ENCODE measurements around the gene MS4A6A. TPM values are rescaled to one million over a fixed set of nuclear protein-coding genes. Genes with fewer than 3 reads are reported as not detected.

Gene MS4A6A
- total RNA-seq, 1 experiment from 2014 or later, result not detected

DNA sequence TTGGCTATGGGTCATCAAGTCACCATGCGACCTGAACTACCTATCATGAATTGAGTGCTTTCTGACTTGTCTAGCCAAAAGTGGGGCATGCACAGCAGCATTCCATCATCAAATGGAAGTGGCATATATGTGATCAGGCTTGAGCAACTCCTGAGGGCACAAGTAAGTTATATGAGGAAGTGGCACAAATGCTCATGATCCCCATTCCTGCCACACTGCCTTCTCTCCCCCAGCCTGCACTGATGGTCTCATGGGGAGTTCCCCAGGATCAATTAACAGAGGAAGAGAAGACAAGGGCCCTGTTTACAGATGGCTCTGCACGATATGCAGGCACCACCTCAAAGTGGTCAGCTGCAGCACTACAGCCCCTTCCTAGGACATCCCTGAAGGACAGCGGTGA, 38.3 kb upstream of the MS4A6A start:
- H3K4me3 Mint-ChIP-seq, result no peak overlapping the region
- Histone ChIP-seq H2AK5ac (ENCODE audit: insufficient read length, low read length) (no peak overlapping the region), H4K8ac (replicated peaks; ENCODE audit: insufficient read length, low read depth, low read length) (no peak overlapping the region), H3K14ac (ENCODE audit: insufficient read depth, low read length) (no peak overlapping the region), H2BK120ac (ENCODE audit: low read depth, low read length, poor library complexity, severe bottlenecking) (no peak overlapping the region), H3K18ac (ENCODE audit: insufficient read length, low read depth, low read length) (no peak overlapping the region), H3K23me2 (ENCODE audit: insufficient read length, low read depth, low read length, poor library complexity, severe bottlenecking) (no peaks in the 10 kb centered on the region), H3K56ac (ENCODE audit: insufficient read length, low read depth, low read length) (no peak overlapping the region), H3K27ac (ENCODE audit: insufficient read length, low read depth, low read length) (no peak overlapping the region), H3K4me2 (ENCODE audit: insufficient read depth, insufficient read length, low read length) (no peak overlapping the region), H3K4ac (ENCODE audit: low read depth, low read length) (no peak overlapping the region), H3K23ac (ENCODE audit: insufficient read length, low read depth, low read length) (no peak overlapping the region), H2BK15ac (ENCODE audit: low read depth, low read length) (no peak overlapping the region), H4K91ac (ENCODE audit: insufficient read length, low read depth, low read length) (no peak overlapping the region), H2BK12ac (ENCODE audit: insufficient read length, low read depth, low read length) (no peak overlapping the region), H2BK5ac (ENCODE audit: insufficient read length, low read length) (no peak overlapping the region), H2AFZ (ENCODE audit: low read length) (no peak overlapping the region), H4K5ac (ENCODE audit: insufficient read length, low read depth, low read length) (no peak overlapping the region), H3K27me3 (ENCODE audit: insufficient read depth, low read length) (no peaks in the 10 kb centered on the region), H3K9ac (ENCODE audit: extremely low read depth, insufficient read length, low read length) (no peak overlapping the region), H3K9me3 (ENCODE audit: control insufficient read depth, low read depth, low read length) (no peaks in the 10 kb centered on the region), H3K79me2 (ENCODE audit: insufficient read depth, low read length) (no peaks in the 10 kb centered on the region), H4K20me1 (ENCODE audit: control insufficient read depth, insufficient read depth, insufficient read length) (no peaks in the 10 kb centered on the region), H3T11ph (ENCODE audit: low read length) (no peak overlapping the region), H3K4me1 (ENCODE audit: insufficient read depth, low read length) (no peaks in the 10 kb centered on the region; the same call in 1 of the 2 replicates), H3K79me1 (ENCODE audit: insufficient read depth, low read depth, low read length, poor library complexity, severe bottlenecking) (no peaks in the 10 kb centered on the region), H2BK20ac (ENCODE audit: low read depth, low read length, poor library complexity, severe bottlenecking) (no peak overlapping the region)
- H3K36me3 Mint-ChIP-seq (ENCODE audit: insufficient read depth in 1 of 3, low read depth in 3 of 3), result 0 out of 7 replicates have a peak, but pooled peaks cover 0 to 1% (median 0%) of the 10 kb centered on the region in 3 experiments
- no peak for DNase-seq
- TF ChIP-seq, protein P1, sequence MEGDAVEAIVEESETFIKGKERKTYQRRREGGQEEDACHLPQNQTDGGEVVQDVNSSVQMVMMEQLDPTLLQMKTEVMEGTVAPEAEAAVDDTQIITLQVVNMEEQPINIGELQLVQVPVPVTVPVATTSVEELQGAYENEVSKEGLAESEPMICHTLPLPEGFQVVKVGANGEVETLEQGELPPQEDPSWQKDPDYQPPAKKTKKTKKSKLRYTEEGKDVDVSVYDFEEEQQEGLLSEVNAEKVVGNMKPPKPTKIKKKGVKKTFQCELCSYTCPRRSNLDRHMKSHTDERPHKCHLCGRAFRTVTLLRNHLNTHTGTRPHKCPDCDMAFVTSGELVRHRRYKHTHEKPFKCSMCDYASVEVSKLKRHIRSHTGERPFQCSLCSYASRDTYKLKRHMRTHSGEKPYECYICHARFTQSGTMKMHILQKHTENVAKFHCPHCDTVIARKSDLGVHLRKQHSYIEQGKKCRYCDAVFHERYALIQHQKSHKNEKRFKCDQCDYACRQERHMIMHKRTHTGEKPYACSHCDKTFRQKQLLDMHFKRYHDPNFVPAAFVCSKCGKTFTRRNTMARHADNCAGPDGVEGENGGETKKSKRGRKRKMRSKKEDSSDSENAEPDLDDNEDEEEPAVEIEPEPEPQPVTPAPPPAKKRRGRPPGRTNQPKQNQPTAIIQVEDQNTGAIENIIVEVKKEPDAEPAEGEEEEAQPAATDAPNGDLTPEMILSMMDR (conservative IDR thresholded peaks at IDR 0.05), result no peak
- H3K9me3 Mint-ChIP-seq, result peaks cover 0 to 4% of the 10 kb centered on the region in 2 experiments; a peak in 2 of 5 replicates
- peaks cover 21 to 26% of the 10 kb centered on the region in 2 experiments for H3K4me1 Mint-ChIP-seq
- no peak overlapping the region for H3K27ac Mint-ChIP-seq
- no peaks in the 10 kb centered on the region for H3K27me3 Mint-ChIP-seq (ENCODE audit: low read depth)
- WGBS (ENCODE audit: extremely low coverage, insufficient read length, low lambda C conversion rate), result no CpG with 5 or more reads among the region's 3 CpGs
